H1 (cell line): ENCODE measurements around the gene NECTIN1. TPM values are rescaled to one million over a fixed set of nuclear protein-coding genes. Genes with fewer than 3 reads are reported as not detected.

Experiments
- ASH2L ChIP-seq: fragments of 200-600, 300-600 bp; sonication (generic); IDR thresholded peaks from one replicate; pipeline ENCODE4 v1.7.1; 2017; ENCODE audit warnings: low read length
- CBX5 ChIP-seq: fragments of 300-800, 300-1000 bp; sonication (generic); IDR thresholded peaks from 2 replicates; pipeline ENCODE4 v1.7.1; 2016; ENCODE audit warnings: antibody characterized with exemption, low read length, low read depth
- RAD21 ChIP-seq, 2 experiments: IDR thresholded peaks in 1 of 2; conservative IDR thresholded peaks in 1 of 2; 2 replicates each; pipeline ENCODE4 v1.6.1; 2011; ENCODE audit warnings: low read depth in 2 of 2, low read length in 2 of 2, improper control_type of control experiment in 1 of 2, inconsistent platforms in 1 of 2, mild to moderate bottlenecking in 1 of 2, moderate library complexity in 1 of 2
- RNF2 ChIP-seq: fragments of 200-900, 300-1000 bp; sonication (generic); IDR thresholded peaks from 2 replicates; pipeline ENCODE4 v1.7.1; 2016; ENCODE audit warnings: borderline replicate concordance, low read depth, mild to moderate bottlenecking, antibody characterized with exemption, low read length; ENCODE audit not compliant: poor library complexity, severe bottlenecking; ENCODE audit errors: missing control alignments
- RXRA ChIP-seq: IDR thresholded peaks from 2 replicates; pipeline ENCODE4 v1.6.1; 2011; ENCODE audit warnings: low read depth, mild to moderate bottlenecking, low read length, moderate library complexity; ENCODE audit not compliant: insufficient read depth
- SP4 ChIP-seq: IDR thresholded peaks from 2 replicates; pipeline ENCODE4 v1.6.1; 2012; ENCODE audit warnings: low read length, inconsistent platforms
- YY1 ChIP-seq: IDR thresholded peaks from 2 replicates; pipeline ENCODE4 v1.6.1; 2011; ENCODE audit warnings: low read depth, mild to moderate bottlenecking, low read length
- polyA plus RNA-seq, 7 experiments: library from polyadenylated mRNA; depleted of rRNA in 3 of 7; stranded (reverse) in 5 of 7; unstranded in 2 of 7; fragments of >200 nt in 5 of 7; fragments of 200-250 nt in 2 of 7; gene quantifications; 1 replicate in 5 of 7; 2 replicates in 1 of 7; 4 replicates in 1 of 7; pipeline versions ENCODE4 v1.2.1 to v1.2.3, GENCODE V29; 2011 to 2013; ENCODE audit warnings: missing spikeins in 2 of 7, mixed read lengths in 2 of 7
- total RNA-seq: library from RNA; stranded (reverse); fragmentation: NEBNext Ultra II Directional; extraction: Animal tissue kit (Norgen Biotek cat#: 25700); gene quantifications from 2 replicates; pipeline ENCODE4 v1.2.1, GENCODE V29; 2021

The NECTIN1 gene
- total and polyA plus RNA-seq, 2 of the 8 experiments (the other 6 are each of a cell fraction or from before 2014, with no cell fraction given): 43.2 to 97.7 TPM

- TF ChIP-seq ASH2L (no peak), YY1 (no peak), SP4 (no peak), RAD21 (IDR thresholded peaks at IDR 0.05 in 1 of 2, conservative IDR thresholded peaks at IDR 0.05 in 1 of 2; ENCODE audit: low read depth in 2 of 2, low read length in 2 of 2) (no peak), CBX5 (no peak), RXRA (no peak), RNF2 (no peak)
These were observed 17.0 kb upstream of the NECTIN1 start (continued) for GRCh38 chr11:119745776-119746535.
